HG02759 (cell line): Measurements from ENCODE around the gene CCDC28A.

ENCODE experiments used
- ATAC-seq: cut with Tn5 transposase; IDR thresholded peaks from one replicate; pipeline ENCODE4 v1.9.1; 2021; ENCODE audit warnings: mild to moderate bottlenecking, moderate library complexity; ENCODE audit not compliant: unreplicated experiment

Gene CCDC28A

GRCh38 chr6:138833816-138834539, 60.4 kb downstream of the CCDC28A start:
- no peak for ATAC-seq

- no peak for ATAC-seq
Measured at GRCh38 chr6:138837246-138837645, 63.7 kb downstream of the CCDC28A start.
